Endothelial cell (in vitro differentiated cells): Measurements from ENCODE around the gene ANKUB1. TPM values are rescaled to one million over a fixed set of nuclear protein-coding genes. Genes with fewer than 3 reads are reported as not detected.

Experiments used
- DNase-seq: peaks from one replicate; pipeline ENCODE4 v3.0.0; 2021; ENCODE audit warnings: low spot score
- H3K27ac Mint-ChIP-seq: one replicate; pipeline ENCODE4 v1.8.0; 2021; ENCODE audit warnings: mixed read lengths, inconsistent platforms; ENCODE audit not compliant: unreplicated experiment
- H3K27me3 Mint-ChIP-seq: one replicate; pipeline ENCODE4 v1.8.0; 2021; ENCODE audit warnings: mild to moderate bottlenecking, moderate library complexity, mixed read lengths, inconsistent platforms; ENCODE audit not compliant: unreplicated experiment
- H3K36me3 Mint-ChIP-seq: one replicate; pipeline ENCODE4 v1.8.0; 2021; ENCODE audit warnings: mild to moderate bottlenecking, low read depth, mixed read lengths, inconsistent platforms; ENCODE audit not compliant: unreplicated experiment
- H3K4me1 Mint-ChIP-seq: one replicate; pipeline ENCODE4 v1.8.0; 2021; ENCODE audit warnings: mild to moderate bottlenecking, mixed read lengths, inconsistent platforms; ENCODE audit not compliant: unreplicated experiment
- H3K4me3 Mint-ChIP-seq: one replicate; pipeline ENCODE4 v1.8.0; 2021; ENCODE audit warnings: mild to moderate bottlenecking, mixed read lengths, inconsistent platforms; ENCODE audit not compliant: unreplicated experiment
- H3K9me3 Mint-ChIP-seq: one replicate; pipeline ENCODE4 v1.8.0; 2021; ENCODE audit warnings: mixed read lengths, inconsistent platforms; ENCODE audit not compliant: unreplicated experiment
- CTCF ChIP-seq: fragments of 200-600 bp; sonication (generic); IDR thresholded peaks from one replicate; pipeline ENCODE4 v1.5.0; 2021; ENCODE audit warnings: antibody characterized with exemption; ENCODE audit not compliant: unreplicated experiment
- total RNA-seq: library from RNA; stranded (reverse); fragmentation: NEBNext Ultra II Directional; extraction: Animal tissue kit (Norgen Biotek cat#: 25700); gene quantifications from one replicate; pipeline ENCODE4 v1.2.1, GENCODE V29; 2021; ENCODE audit not compliant: unreplicated experiment

The ANKUB1 gene
- total RNA-seq, 1 donor from 2014 or later, result not detected

- H3K27me3 Mint-ChIP-seq, result peaks cover 3% of the 10 kb centered on the region
- H3K27ac Mint-ChIP-seq, result peak overlapping the region; percentile 84
- H3K36me3 Mint-ChIP-seq, result no peaks in the 10 kb centered on the region
- H3K4me3 Mint-ChIP-seq, result peak overlapping the region; percentile 94
- TF ChIP-seq CTCF, result no peak
- peak; percentile 45 for DNase-seq
- H3K4me1 Mint-ChIP-seq, result peaks cover 32% of the 10 kb centered on the region
- H3K9me3 Mint-ChIP-seq, result no peaks in the 10 kb centered on the region
Measured at GRCh38 chr3:149813367-149814281, 21.3 kb upstream of the ANKUB1 start.

GRCh38 chr3:149812606-149813366 is 20.4 kb upstream of the ANKUB1 start, which contains the start of gene RNF13:
TSS of gene RNF13 (plus strand) at chr3:149813215. CDS start at chr3:149846027, 32,812 bp downstream.
- Mint-ChIP-seq H3K36me3 (no peaks in the 10 kb centered on the region), H3K4me1 (peaks cover 32% of the 10 kb centered on the region)
- no peak for TF ChIP-seq CTCF

GRCh38 chr3:149812165-149812605 is 19.8 kb upstream of the ANKUB1 start:
- H3K4me1 Mint-ChIP-seq, result peaks cover 29% of the 10 kb centered on the region
- peak overlapping the region; percentile 94 for H3K4me3 Mint-ChIP-seq
- H3K9me3 Mint-ChIP-seq, result no peaks in the 10 kb centered on the region
- no peaks in the 10 kb centered on the region for H3K36me3 Mint-ChIP-seq
- TF ChIP-seq CTCF, result no peak
- no peak for DNase-seq
- H3K27me3 Mint-ChIP-seq, result peaks cover 3% of the 10 kb centered on the region
- peak overlapping the region; percentile 84 for H3K27ac Mint-ChIP-seq

More at GRCh38 chr3:149812606-149813366, 20.4 kb upstream of the ANKUB1 start, which contains the start of gene RNF13:
- peak within 1 kb of the TSS; percentile 84 for H3K27ac Mint-ChIP-seq
- H3K27me3 Mint-ChIP-seq, result peaks cover 3% of the 10 kb centered on the region
- peak; percentile 87 for DNase-seq
- no peaks in the 10 kb centered on the region for H3K9me3 Mint-ChIP-seq
- peak within 1 kb of the TSS; percentile 94 for H3K4me3 Mint-ChIP-seq

- no peak for TF ChIP-seq CTCF
- Mint-ChIP-seq H3K4me3 (no peak overlapping the region), H3K9me3 (no peaks in the 10 kb centered on the region), H3K4me1 (peaks cover 21% of the 10 kb centered on the region), H3K27me3 (peaks cover 4% of the 10 kb centered on the region), H3K36me3 (no peaks in the 10 kb centered on the region), H3K27ac (no peak overlapping the region)
- DNase-seq, result no peak
Measured at GRCh38 chr3:149810846-149811245, 18.5 kb upstream of the ANKUB1 start.
